Measurements from ENCODE around the gene BRINP1.
A peak's percentile ranks its signal among the peaks of the same experiment; 100 is the strongest.

The BRINP1 gene

DNA sequence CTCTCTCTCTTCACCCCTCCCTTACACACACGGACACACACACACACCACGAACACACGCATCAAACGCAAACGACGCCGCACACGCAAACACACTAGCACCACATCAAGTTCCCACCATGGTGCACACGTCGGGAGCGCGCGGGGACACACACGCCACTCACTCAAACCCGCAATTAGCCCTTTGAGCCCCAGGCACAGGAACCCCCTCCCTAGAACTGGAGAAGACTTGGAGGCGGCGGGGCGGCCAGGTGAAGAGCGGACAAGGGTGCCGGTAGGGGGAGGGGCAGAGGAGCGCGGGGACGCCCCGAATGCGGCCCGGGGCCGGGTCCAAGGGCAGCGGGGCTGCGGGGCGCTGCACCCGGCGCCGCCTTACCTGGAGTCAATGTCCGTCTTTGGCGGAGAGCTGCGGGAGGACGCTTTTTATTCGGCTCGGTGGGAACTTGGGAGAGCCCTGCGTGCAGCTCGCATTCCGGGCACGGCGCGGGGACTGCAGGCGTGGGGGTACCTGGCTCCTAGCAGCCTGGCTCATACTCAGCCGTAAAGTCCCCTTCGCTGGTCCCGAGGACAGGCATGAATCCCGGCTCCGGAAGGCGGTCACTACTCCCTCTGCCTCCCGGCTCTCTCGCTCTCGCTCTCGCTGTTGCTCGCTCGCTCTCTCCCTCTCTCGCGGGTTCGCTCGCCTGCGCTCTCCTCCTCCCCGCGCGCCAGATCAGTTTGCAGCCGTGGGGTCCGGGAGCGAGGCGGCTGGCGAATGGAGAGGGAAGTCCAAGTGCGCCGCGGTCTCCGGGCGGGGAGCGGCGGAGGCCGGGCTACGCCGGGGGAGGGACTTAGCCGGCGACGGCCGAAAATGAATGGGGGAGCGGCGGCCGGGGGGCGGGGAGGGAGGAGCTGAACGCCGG, at the start of gene BRINP1:
Gene BRINP1, minus strand, starts transcription at position 755 of the 901 bp plus-strand sequence. CDS start 56,080 bp downstream, outside the sequence.
- DNase-seq (ENCODE audit: low spot score): peak; percentile 20

GRCh38 chr9:119418721-119419120, 49.5 kb upstream of the BRINP1 start:
- no peak for DNase-seq (ENCODE audit: low spot score)

DNA sequence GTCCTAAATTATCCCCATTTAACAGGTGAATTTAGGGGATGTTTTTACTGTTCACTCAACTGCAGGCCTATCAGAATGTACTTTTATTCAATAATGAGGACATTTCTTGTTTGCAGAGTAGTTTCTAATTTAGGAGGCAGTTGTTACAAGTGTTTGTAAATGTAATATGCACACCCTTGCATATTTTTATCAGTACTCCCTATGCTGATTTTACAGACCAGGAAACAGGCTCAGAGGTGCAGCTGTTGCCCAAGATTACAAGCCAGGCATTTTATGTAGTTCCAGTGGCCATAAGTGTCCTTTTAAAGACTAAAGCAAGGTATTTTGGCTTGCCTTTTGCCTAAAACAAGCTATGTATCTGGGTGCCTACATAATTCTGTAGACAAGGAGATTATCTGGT, 47.6 kb upstream of the BRINP1 start:
- DNase-seq (ENCODE audit: low spot score): no peak

DNA sequence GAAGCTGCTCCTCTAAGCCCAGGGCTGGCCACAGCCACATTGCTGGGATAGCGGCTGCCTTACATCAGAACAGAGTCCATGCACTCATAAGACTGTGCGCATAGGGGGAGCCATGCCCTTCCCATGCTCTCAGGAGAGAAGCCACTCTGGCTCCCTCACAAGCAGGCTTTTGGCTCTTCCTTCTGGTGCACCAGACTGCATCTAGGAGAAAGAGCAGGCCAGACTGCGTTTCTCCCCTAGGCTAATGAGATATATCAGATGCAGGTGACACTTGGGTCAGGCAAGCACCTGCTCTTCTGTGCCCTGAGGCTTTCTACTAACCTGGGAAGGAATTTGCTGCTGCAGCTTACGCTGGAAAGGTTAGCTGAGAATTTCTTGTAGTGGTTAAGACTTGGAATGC, 43.2 kb upstream of the BRINP1 start:
- peak; percentile 1 for DNase-seq (ENCODE audit: low spot score)

DNA sequence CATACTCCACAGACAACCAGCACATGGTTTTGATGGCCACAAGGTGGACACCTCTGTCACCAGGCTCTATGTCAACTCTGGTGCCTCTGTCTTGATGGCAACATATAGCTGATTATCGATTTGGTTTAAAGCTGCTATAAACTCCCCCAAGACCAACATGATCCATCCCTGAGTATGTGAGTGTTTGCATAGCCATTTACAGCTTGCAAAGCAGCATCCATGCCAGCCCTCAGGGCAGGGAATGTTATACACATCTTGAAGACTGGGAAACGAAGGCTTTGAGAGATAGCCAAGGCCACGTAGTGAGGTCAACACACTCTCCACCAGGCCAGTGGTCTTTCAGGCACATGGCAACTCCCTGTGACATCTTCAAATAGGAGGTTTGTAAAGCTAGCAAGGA, 40.3 kb upstream of the BRINP1 start:
- DNase-seq (ENCODE audit: low spot score): no peak

- no peak for DNase-seq (ENCODE audit: low spot score)
Measured at GRCh38 chr9:119400606-119401005, 31.4 kb upstream of the BRINP1 start.

DNA sequence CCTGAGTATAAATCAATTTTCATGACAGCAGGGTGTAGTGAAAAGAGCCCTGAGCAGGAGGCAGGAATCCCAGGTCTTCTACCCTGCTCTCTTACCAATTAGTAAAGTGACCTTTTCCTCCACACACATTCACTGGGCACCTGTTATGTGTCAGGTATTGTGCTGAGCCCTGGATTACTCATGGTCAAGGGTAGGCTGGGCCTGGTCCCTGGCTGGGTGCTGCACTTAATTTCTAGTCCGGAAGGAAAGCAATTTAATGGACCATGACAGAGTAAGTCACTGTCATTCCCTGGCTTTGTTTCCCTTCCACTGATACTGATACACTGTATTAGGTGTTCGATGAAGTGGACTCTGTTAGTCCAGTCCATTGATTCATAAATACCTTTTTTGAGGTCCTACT, 29.1 kb upstream of the BRINP1 start:
- DNase-seq (ENCODE audit: low spot score): no peak

DNA sequence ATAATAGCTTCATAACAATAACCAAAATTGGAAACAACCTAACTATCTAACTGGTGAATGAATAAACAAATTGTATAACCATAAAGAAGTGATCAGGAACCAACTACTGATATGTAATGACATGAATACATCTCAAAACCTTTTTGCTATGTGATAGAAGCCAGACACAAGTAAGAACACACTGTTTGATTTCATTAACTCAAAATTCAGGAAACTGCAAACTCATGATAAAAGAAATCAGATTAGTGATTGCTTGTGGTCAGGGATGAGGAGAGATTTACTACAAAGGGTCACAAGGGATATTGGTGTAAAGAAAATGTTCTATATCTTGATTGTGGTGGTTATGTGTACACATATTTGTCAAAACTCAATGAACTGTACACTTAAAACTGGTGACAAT, 22.6 kb upstream of the BRINP1 start:
- no peak for DNase-seq (ENCODE audit: low spot score)

DNA sequence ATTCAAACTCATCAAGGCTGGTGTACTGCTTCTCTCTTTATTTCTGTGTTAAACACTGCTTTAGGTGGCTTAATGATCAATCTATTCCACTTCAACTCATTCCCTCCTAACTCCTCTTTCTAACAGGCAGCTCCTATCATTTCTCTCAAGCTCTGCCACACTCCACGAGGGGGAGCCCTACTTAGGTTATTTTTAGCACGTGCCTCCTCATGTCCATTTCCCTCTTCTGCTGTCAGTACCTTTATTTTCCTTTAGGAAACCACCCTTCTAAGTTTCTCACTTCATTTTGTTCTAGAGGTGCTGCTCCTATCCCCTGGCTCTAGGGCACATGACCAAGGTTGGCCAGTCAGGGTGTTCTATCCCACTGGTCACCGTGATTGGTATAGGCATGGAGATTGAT, 6.7 kb upstream of the BRINP1 start:
- no peak for DNase-seq (ENCODE audit: low spot score)

- no peak for DNase-seq (ENCODE audit: low spot score)
Measured at GRCh38 chr9:119372951-119373350, 3.7 kb upstream of the BRINP1 start.

GRCh38 chr9:119370816-119371215, 1.6 kb upstream of the BRINP1 start:
- DNase-seq (ENCODE audit: low spot score): peak; percentile 20

DNA sequence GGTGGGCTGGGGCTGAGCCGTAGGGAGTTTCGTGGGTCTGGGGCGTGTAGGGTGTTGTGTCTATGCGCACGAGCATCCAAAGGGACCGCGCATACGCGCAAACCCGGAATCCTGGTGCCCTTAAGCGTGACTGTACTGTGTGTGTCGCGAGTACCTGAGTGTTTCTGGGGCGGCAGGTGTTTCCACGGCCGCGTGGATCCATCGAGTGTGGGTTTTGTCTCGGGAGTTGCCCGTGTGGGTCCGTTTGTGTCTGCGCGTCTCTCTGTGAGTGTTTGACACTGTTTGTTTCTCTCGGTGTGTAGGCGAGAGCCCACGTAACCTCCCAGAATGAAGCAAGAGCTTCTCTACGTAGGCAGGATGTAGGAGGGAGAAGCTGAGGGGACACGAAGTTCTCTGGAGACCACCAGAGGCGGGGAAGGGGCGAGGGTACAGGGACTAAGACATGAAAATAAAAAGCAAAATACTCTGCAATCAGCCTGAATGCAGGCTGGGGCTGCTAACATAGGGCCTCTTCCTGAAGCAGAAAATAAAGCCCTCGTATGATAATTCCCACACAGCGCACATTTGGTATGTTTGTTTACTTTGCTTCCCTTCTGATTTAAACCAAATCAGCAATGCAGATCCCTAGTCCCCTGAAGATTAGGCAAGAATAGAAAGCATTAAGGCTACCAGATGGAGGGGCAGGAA, 588 bp upstream of the BRINP1 start:
- DNase-seq (ENCODE audit: low spot score): no peak

- peak; percentile 7 for DNase-seq (ENCODE audit: low spot score)
Measured at GRCh38 chr9:119368179-119368578, 1.1 kb downstream of the BRINP1 start.

DNA sequence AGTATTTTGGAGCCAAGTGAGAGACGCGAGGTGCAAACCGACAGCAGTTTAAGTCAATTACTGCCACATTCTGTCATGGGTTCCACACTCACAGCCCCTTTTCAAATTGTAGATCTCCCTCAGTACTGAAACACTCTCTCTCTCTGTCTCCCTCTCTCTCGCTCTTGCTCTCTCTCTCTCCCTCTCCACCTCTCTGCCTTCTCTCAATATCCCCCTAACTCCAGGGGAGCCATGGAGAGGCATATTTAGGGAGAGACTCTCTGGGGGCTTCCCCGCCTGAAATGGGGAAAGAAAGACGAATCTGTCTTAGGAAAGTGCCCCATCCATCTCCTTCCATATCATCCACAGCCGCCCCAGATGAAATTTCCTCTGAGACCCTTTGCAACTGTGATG, 1.6 kb downstream of the BRINP1 start:
- no peak for DNase-seq (ENCODE audit: low spot score)

- DNase-seq (ENCODE audit: low spot score): no peak
Measured at GRCh38 chr9:119366909-119367682, 2.1 kb downstream of the BRINP1 start.

GRCh38 chr9:119365291-119366027, 3.8 kb downstream of the BRINP1 start:
- DNase-seq (ENCODE audit: low spot score): peak; percentile 74

GRCh38 chr9:119360237-119360636, 9.0 kb downstream of the BRINP1 start:
- DNase-seq (ENCODE audit: low spot score): no peak

- DNase-seq (ENCODE audit: low spot score): no peak
Measured at GRCh38 chr9:119357336-119358096, 11.7 kb downstream of the BRINP1 start.

DNA sequence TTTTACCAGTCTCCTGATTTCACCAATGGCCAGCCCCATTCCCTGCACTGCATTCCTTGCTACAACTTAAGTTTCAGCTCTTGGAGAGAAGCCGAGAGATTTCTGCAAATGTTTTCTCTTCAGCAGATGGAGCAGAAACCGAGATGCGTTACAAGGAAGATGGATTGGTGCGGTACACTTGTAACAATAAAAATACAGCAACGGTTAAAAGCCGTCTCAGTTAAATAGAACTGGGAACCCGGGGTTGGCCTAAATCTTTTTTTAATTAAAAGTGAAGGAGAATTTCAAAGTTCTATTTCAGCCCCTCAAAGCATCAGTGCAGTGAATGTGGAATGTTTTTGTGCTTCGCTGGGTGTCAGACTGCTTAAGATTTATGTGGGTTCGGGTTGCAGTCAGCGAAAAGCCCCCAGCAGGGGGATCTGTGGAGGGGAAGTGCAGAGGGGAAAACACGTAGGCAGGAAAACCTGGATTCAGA, 19.8 kb downstream of the BRINP1 start:
- DNase-seq (ENCODE audit: low spot score): no peak

- no peak for DNase-seq (ENCODE audit: low spot score)
Measured at GRCh38 chr9:119343059-119343990, 25.9 kb downstream of the BRINP1 start.
